ENCODE results near the gene TYROBP.

Gene TYROBP

GRCh38 chr19:35921012-35921411 is 12.9 kb upstream of the TYROBP start:
- Histone ChIP-seq H3K27me3 (ENCODE audit: low read length) (no peaks in the 10 kb centered on the region), H4K20me1 (ENCODE audit: low read depth, low read length) (no peaks in the 10 kb centered on the region), H3K4me3 (ENCODE audit: insufficient read depth, low read length, poor library complexity, severe bottlenecking) (no peak overlapping the region), H3K36me3 (ENCODE audit: low read length) (no peaks in the 10 kb centered on the region), H2AFZ (ENCODE audit: low read depth, low read length, severe bottlenecking) (no peak overlapping the region), H3K9me2 (replicated peaks; ENCODE audit: insufficient read depth, low read length) (no peaks in the 10 kb centered on the region), H3K9ac (ENCODE audit: low read length) (no peak overlapping the region), H3F3A (ENCODE audit: insufficient read depth) (no peaks in the 10 kb centered on the region), H3K4me2 (ENCODE audit: low read depth, low read length, poor library complexity, severe bottlenecking) (no peak overlapping the region), H3K9me3 (ENCODE audit: insufficient read depth, low read length) (no peaks in the 10 kb centered on the region), H3K27ac (ENCODE audit: low read depth, low read length) (no peak overlapping the region), H3K79me2 (ENCODE audit: insufficient read depth, low read length) (no peaks in the 10 kb centered on the region)
- TF ChIP-seq, protein P1, sequence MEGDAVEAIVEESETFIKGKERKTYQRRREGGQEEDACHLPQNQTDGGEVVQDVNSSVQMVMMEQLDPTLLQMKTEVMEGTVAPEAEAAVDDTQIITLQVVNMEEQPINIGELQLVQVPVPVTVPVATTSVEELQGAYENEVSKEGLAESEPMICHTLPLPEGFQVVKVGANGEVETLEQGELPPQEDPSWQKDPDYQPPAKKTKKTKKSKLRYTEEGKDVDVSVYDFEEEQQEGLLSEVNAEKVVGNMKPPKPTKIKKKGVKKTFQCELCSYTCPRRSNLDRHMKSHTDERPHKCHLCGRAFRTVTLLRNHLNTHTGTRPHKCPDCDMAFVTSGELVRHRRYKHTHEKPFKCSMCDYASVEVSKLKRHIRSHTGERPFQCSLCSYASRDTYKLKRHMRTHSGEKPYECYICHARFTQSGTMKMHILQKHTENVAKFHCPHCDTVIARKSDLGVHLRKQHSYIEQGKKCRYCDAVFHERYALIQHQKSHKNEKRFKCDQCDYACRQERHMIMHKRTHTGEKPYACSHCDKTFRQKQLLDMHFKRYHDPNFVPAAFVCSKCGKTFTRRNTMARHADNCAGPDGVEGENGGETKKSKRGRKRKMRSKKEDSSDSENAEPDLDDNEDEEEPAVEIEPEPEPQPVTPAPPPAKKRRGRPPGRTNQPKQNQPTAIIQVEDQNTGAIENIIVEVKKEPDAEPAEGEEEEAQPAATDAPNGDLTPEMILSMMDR (IDR thresholded peaks at IDR 0.05; ENCODE audit: insufficient read depth, low read length, poor library complexity, severe bottlenecking) = no peak
- TF ChIP-seq EZH2phosphoT487 (conservative IDR thresholded peaks at IDR 0.05; ENCODE audit: low read length) = no peak

DNA sequence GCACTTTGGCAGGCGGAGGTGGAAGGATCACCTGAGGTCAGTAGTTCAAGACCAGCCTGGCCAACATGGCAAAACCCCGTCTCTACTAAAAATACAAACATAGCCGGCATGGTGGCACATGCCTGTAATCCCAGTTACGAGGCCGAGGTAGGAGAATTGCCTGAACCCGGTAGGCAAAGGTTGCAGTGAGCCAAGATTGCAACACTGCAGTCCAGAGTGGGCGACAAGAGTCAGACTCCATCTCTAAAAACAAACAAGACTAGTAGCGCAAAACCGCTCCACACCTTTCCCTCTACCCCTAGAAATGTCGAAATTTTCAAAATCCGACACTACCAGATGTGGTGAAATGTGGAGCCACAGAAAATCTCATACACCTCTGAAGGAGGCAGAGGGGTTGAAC is 11.2 kb upstream of the TYROBP start:
- Histone ChIP-seq H3K27me3 (ENCODE audit: low read length) (no peaks in the 10 kb centered on the region), H3K27ac (ENCODE audit: low read depth, low read length) (no peak overlapping the region), H3K79me2 (ENCODE audit: insufficient read depth, low read length) (no peaks in the 10 kb centered on the region), H3K9me2 (replicated peaks; ENCODE audit: insufficient read depth, low read length) (no peaks in the 10 kb centered on the region), H3K4me3 (ENCODE audit: insufficient read depth, low read length, poor library complexity, severe bottlenecking) (no peak overlapping the region), H3K9me3 (ENCODE audit: insufficient read depth, low read length) (no peaks in the 10 kb centered on the region), H2AFZ (ENCODE audit: low read depth, low read length, severe bottlenecking) (no peak overlapping the region), H3K36me3 (ENCODE audit: low read length) (no peaks in the 10 kb centered on the region), H3K4me2 (ENCODE audit: low read depth, low read length, poor library complexity, severe bottlenecking) (no peak overlapping the region), H3F3A (ENCODE audit: insufficient read depth) (no peaks in the 10 kb centered on the region), H3K9ac (ENCODE audit: low read length) (no peak overlapping the region), H4K20me1 (ENCODE audit: low read depth, low read length) (no peaks in the 10 kb centered on the region)
- TF ChIP-seq, protein P1 (IDR thresholded peaks at IDR 0.05; ENCODE audit: insufficient read depth, low read length, poor library complexity, severe bottlenecking) = no peak
- no peak for TF ChIP-seq EZH2phosphoT487 (conservative IDR thresholded peaks at IDR 0.05; ENCODE audit: low read length)

DNA sequence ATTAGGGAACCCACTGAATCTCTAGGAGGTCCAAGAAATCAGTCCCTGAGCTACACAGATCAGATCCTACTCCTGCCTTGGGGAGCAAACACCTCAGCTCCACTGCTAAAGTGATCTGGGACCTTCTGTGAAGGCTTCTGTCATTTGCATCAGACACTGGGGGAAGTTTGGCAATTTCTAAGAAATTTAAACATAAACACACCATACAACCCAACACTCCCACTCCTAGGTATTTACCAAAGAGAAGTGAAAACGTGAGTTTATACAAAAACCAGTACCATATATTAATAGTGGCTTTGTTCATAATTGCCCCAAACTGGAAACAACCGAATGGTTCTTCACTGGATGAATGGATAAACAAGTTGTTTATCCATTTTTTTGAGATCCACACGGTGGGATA is 7.3 kb upstream of the TYROBP start:
- H3K79me2 ChIP-seq (ENCODE audit: insufficient read depth, low read length) = no peaks in the 10 kb centered on the region
- no peaks in the 10 kb centered on the region for H3K9me2 ChIP-seq (replicated peaks; ENCODE audit: insufficient read depth, low read length)
- no peaks in the 10 kb centered on the region for H4K20me1 ChIP-seq (ENCODE audit: low read depth, low read length)
- no peak overlapping the region for H3K27ac ChIP-seq (ENCODE audit: low read depth, low read length)
- no peak overlapping the region for H3K4me3 ChIP-seq (ENCODE audit: insufficient read depth, low read length, poor library complexity, severe bottlenecking)
- no peaks in the 10 kb centered on the region for H3F3A ChIP-seq (ENCODE audit: insufficient read depth)
- H2AFZ ChIP-seq (ENCODE audit: low read depth, low read length, severe bottlenecking) = no peak overlapping the region
- H3K9ac ChIP-seq (ENCODE audit: low read length) = no peak overlapping the region
- no peaks in the 10 kb centered on the region for H3K27me3 ChIP-seq (ENCODE audit: low read length)
- H3K4me2 ChIP-seq (ENCODE audit: low read depth, low read length, poor library complexity, severe bottlenecking) = no peak overlapping the region
- no peaks in the 10 kb centered on the region for H3K36me3 ChIP-seq (ENCODE audit: low read length)
- H3K9me3 ChIP-seq (ENCODE audit: insufficient read depth, low read length) = no peaks in the 10 kb centered on the region
- TF ChIP-seq, protein P1 (IDR thresholded peaks at IDR 0.05; ENCODE audit: insufficient read depth, low read length, poor library complexity, severe bottlenecking) = no peak
- no peak for TF ChIP-seq EZH2phosphoT487 (conservative IDR thresholded peaks at IDR 0.05; ENCODE audit: low read length)

Data from SU-DHL-6 (cell line).